ENCODE measurements around the gene AHSA1. TPM values are rescaled to one million over a fixed set of nuclear protein-coding genes. Genes with fewer than 3 reads are reported as not detected.

Gene AHSA1
- total and polyA plus RNA-seq, 10 of the 15 experiments (the other 5 are each of a cell fraction or from before 2014, with no cell fraction given) = 51.8 to 295 (median 201) TPM

GRCh38 chr14:77457522-77458248 lies at the start of gene AHSA1, which contains the start of gene VIPAS39 (continued):
- TF ChIP-seq USF2 (IDR thresholded peaks at IDR 0.05; ENCODE audit: borderline replicate concordance, low read depth, low read length) (no peak), SIX5 (IDR thresholded peaks at IDR 0.05; ENCODE audit: low read depth, low read length, severe bottlenecking) (peak; percentile 97), MTA2 (IDR thresholded peaks at IDR 0.05; ENCODE audit: low read depth) (peak; percentile 37; the same call in 1 of the 2 replicates), POU2F2 (IDR thresholded peaks at IDR 0.05; ENCODE audit: borderline replicate concordance, low read depth, low read length) (peak; percentile 58; the same call in 2 of the 3 replicates), IRF5 (IDR thresholded peaks at IDR 0.05; ENCODE audit: borderline replicate concordance) (peak; percentile 79), RB1 (IDR thresholded peaks at IDR 0.05; ENCODE audit: borderline replicate concordance) (peak; percentile 49; the same call in 1 of the 2 replicates), MXI1 (IDR thresholded peaks at IDR 0.05; ENCODE audit: low read depth, low read length) (peak; percentile 36), NRF1 (conservative IDR thresholded peaks at IDR 0.05; ENCODE audit: low read depth, low read length) (no peak), ZBTB4 (CRISPR knock-in tag; IDR thresholded peaks at IDR 0.05) (no peak), ZBTB40 (IDR thresholded peaks at IDR 0.05; ENCODE audit: borderline replicate concordance) (peak; percentile 99), ZNF217 (IDR thresholded peaks at IDR 0.05) (no peak), SMC3 (IDR thresholded peaks at IDR 0.05; ENCODE audit: borderline replicate concordance, low read length) (no peak), SIN3A (IDR thresholded peaks at IDR 0.05; ENCODE audit: low read depth, low read length) (peak; percentile 28; the same call in 1 of the 2 replicates), SUZ12 (IDR thresholded peaks at IDR 0.05; ENCODE audit: unreplicated experiment) (no peak), POLR2A (IDR thresholded peaks at IDR 0.05; ENCODE audit: low read depth, low read length) (peak; percentile 93), ASH2L (IDR thresholded peaks at IDR 0.05; ENCODE audit: borderline replicate concordance, low read depth) (no peak)

Data from GM12878 (cell line).